ENCODE measurements around the gene MSN.

Gene MSN

GRCh38 chrX:65674204-65674893, 6.9 kb downstream of the MSN start:
- no peak for DNase-seq

DNA sequence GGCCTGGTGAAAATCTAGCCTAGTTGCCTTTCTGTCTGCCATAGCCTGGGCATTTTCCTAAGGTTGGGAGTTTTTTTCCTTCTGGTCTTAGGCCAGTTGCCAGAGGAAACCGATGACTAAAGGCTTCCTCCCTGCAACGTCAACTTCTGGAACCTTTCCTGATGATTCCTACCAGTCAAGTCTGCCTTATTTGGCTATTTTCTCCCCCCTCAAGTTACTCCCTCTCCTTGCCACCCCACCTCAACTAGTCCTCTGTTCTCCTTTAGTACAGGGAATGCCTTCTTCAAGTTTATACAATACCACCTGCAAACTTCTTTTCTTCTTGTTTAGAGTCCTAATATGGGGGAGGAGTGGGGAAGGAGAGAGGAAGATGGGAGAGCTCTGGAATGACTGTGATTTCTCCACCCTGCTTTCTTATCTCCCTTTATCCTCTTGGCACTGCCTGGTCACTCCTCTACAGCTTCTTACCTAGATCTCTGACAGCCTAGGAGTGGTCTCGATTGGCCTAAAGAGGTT, 10.6 kb downstream of the MSN start:
- no peak for DNase-seq

DNA sequence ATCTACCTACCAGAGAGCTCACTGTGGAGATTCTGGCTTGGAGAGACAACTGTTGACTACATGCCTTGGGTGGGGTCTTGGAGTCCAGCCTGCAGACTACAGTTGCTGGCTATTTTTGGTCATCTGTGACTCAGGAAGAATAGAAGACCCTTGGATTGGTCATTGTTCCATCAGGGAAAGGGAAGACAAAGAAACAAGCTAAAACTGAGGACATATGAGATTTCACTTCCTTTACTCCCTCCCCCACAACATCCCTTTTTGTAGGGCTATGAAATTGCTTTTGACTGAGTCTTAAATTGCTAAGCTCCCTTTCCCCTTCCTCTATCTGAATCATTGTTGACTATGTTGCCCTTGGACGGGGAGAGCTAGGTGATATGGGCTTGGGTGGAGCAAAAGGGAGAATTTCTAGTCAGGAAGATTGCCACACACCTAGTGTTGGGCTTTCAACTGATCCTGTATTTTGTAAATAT, 11.7 kb downstream of the MSN start:
- no peak for DNase-seq

GRCh38 chrX:65681810-65682209, 14.4 kb downstream of the MSN start:
- DNase-seq, result no peak

- DNase-seq, result no peak
Measured at GRCh38 chrX:65685112-65685511, 17.7 kb downstream of the MSN start.

- DNase-seq, result no peak
Measured at GRCh38 chrX:65686236-65686635, 18.8 kb downstream of the MSN start.

DNA sequence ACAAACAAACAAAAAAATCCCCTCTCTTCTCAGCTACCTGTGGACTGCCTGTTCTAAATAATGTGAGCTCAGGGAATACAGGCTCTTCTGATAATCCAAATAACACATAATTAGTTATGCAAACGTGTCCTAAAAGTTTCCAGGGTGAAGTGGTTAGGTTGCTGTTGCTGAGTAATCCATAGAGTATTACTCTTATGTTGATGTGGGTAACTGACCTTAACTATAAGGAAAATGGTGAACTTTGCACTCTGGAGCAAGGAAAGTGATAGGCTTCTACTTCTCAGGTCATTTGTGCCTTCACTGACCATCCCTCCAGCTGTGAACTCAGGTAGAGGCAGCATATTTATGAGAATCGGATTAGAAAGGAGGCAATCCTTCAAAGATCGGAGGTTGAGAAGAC, 19.9 kb downstream of the MSN start:
- no peak for DNase-seq

DNA sequence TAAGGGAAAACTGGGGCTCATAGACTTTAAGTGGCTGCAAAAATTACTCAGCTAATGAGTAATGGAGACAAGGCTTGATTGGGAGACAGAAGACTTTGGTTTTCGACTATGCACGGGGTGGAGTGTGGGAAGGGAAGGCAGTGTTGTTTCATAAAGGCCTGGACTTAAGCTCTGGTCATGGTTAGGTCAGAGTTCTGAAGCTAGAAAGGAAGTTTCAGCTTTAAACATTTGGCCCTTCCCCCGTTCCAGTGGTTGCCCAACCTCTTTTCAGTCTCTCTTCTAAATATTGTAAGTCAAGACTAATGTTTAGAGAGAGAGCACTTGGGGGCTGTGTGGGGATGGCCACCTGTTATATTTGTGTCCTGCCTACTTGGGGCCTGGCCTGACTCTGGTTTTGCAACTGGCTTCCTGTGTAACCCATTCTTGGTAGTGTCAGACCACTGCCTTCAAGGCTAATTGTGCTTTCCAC, 21.0 kb downstream of the MSN start:
- no peak for DNase-seq

GRCh38 chrX:65689377-65689776, 21.9 kb downstream of the MSN start:
- DNase-seq, result no peak

GRCh38 chrX:65690057-65690855, 22.8 kb downstream of the MSN start:
- no peak for DNase-seq

DNA sequence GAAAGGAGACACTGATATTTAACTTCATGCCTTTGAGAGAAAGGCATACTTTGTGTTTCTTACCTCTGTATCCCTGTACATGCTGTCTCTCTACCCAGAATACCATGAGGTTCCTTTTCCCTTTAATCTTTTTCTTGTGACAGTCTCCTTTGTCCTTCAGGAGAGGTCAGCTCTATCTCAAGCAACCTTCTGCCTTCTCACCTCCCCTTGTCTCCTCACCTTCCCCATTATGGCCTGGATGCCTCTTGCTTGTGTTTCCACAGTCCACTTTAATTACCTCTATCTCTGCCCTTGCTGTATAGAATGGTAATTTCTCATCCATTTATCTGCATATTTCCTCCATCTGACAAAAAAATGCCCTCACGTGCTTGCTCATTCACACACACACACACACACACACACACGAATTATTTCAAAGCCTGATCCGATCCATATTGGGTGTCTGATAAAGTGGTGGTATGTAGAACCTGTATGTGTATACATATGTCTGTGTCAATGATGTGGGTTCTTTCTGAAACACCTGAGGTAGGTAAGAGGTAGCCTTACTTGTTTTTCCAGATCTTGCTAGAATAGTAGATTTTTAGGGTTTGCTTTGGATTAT, 28.5 kb downstream of the MSN start:
- DNase-seq, result no peak

GRCh38 chrX:65696613-65697012, 29.2 kb downstream of the MSN start:
- DNase-seq, result no peak

DNA sequence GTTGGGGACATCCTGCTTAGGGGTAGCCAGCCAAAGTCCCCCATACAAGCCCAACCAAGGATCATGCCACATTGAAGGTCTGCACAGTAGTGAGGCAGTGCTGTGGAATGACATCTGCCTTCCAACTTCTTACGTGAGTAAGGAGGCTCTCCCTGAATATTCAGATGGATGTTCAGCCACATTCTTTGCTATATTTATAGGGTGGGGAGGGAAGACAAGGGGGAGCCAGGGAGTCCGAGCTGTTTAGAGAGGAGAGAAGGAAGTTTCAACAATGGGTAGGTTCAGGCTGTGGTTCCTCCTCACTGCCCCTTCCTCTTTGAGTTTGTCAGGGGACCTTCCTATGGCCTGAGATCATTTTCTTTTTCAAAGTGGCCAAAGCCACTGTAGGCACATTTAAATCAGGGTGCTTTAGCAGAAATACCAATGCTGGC, 29.8 kb downstream of the MSN start:
- no peak for DNase-seq

DNA sequence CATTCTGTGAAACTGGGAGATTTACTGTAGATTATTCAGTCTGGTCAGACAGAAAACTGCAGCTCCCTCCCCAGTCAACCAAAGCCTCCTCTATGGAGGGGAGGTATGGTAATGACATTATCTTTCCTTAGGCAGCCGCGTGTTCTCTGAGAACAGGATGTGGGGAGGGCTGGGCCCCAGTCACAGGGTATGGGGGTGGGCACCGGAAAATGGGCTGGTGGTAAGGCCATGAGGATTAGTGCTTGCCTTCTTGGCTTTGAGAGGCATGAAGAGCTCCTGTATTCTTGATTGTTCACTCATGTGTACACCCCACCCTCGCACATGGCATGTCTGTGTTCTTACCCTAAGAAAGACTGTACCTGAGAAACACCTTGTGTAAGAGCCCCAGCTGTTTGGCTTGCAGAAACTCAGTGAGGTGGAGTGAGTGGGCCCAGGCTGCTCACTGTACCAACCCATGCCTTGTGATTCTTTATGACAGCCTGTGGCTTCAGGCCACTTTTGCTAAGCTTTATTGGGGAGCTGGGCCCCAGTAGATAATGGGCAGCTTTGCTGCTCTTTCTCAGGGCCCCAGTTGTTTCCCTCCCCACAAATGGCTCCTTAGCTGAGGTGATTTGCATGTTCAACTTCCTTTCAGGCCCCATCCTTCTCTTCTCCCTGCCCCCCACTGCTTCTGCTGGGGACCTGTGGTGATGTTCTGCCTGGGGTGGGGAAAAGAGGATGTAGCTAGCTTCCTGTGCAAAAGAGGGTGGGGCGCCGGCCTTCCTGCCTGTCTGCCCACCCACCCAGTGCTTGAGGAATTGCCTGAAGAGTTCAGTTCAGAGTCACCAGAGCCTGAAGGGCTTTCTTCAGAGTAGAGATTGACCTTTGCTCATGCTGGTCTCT, 30.7 kb downstream of the MSN start:
- peak; percentile 73 for DNase-seq

- DNase-seq, result no peak
Measured at GRCh38 chrX:65702956-65703355, 35.5 kb downstream of the MSN start.

DNA sequence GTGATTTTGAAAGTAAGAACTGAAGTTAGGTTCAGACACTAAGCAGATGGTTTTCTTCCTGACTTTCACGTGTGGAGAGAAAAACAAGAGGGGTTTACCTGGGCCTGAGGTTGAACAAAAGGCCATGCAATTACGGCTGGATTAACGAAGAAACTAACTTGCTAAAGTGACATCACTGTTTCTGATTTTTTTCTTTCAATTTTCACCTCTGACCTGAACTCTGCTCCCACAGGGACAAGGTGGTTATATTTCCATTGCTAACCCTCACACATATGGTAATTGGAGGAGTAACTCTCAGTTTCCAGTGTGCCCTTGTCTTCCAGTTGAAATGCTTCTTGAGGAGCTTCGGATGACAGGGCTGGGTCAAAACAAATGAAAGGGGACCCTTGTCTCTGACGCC, 38.0 kb downstream of the MSN start:
- no peak for DNase-seq

GRCh38 chrX:65706041-65706828, 38.8 kb downstream of the MSN start:
- DNase-seq, result peak; percentile 66

DNA sequence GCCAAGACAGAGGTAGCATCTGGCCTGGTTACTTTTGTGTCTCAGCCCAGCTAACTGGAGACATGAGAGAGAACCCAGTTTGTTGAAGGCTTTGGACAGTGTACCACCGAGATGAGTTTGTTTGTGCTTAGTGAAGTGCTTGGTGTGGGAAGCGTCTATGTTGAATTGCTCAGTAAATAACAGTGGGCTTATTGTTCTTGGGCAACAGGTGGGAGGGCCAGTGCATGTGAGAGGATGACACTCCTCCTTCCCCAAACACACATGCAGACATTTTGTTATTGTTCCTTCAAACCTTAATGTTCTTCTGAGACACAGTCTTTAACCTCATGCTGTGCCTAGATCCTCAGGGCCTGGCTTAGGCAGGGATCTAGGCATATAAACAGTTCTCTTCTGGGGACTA, 39.7 kb downstream of the MSN start:
- no peak for DNase-seq

GRCh38 chrX:65712005-65712806, 44.8 kb downstream of the MSN start:
- no peak for DNase-seq

DNA sequence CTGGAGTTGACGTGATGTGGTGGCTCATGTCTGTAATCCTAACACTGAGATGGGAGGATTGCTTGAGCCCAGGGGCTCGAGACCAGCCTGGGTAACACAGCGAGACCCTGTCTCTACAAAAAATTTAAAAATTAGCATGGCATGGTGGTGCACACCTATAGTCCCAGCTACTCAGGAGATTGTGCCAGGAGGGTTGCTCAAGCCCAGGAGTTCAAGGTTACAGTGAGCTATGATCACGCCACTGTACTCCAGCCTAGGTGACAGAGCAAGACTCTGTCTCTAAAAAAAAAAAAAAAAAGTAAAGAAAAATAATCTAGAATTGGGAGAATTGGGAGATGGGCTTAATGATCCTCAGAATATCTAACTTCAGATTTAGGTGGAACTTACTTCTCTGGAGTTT, 51.1 kb downstream of the MSN start:
- DNase-seq, result no peak
